SKM-1 treated with dmso at 0.1 percent for 144 hours (cell line): ENCODE measurements around the gene BLVRB.
A peak's percentile ranks its signal among the peaks of the same experiment; 100 is the strongest.
"Not testable (repeated sequence)": the region's sequence is repeated elsewhere in the genome, so short reads cannot be mapped to it uniquely, and the experiment has no call there.

Experiments
- DNase-seq: peaks from one replicate; lab custom pipeline; 2025; ENCODE audit not compliant: unreplicated experiment; lab: John Stamatoyannopoulos, UW

BLVRB gene

DNA sequence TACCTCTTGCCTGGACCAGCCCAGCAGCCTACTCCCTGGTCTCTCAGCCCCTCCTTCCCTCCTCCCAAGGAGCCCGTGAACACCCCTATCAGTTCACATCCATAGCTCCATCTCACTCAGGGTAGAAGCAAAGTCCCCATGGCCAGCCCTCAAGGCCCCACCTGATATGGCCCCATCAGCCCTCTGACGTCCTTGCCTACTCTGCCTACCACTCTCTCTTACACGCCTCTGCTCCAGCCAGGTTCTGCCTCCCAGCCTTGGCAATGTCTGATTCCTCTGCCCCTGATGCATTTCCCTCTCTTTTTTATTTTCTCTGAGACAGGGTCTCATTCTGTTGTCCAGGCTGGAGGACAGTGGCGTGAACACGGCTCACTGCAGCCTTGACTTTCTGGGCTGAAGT, 13.5 kb downstream of the BLVRB start:
- DNase-seq: no peak

DNA sequence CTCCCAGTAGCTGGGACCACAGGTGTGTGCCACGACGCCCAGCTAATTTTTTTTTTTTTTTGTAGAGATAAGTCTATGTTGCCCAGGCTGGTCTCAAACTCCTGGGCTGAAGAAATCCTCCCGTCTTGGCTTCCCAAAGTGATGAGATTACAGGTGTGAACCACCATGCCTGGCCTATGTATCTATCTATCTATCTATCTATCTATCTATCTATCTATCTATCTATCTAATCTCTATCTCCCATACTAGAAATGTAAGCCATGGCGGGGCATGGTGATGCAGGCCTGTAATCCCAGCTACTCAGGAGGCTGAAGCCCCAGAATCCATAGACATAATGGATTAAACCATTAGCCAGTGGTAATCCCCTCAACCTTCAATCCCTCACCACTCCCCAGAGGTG, 14.9 kb downstream of the BLVRB start:
- no peak for DNase-seq

DNA sequence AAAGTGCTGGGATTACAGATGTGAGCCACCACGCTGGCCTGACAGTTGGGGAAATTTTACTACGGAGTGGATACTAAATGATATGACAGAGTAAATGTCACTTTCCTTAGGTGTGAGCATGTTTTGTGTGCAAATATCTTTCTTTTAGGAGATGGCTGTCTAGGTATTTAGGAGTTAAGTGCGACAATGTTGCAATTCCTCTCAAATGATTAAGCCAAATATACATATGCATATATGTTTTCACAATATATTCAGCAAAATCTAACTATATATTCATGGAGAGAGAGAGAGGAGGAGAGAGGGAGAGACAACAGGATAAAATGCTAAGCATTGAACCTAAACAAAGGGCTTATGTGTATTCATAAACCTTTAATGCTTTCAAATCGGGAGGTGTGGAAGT, 16.0 kb downstream of the BLVRB start:
- no peak for DNase-seq

DNA sequence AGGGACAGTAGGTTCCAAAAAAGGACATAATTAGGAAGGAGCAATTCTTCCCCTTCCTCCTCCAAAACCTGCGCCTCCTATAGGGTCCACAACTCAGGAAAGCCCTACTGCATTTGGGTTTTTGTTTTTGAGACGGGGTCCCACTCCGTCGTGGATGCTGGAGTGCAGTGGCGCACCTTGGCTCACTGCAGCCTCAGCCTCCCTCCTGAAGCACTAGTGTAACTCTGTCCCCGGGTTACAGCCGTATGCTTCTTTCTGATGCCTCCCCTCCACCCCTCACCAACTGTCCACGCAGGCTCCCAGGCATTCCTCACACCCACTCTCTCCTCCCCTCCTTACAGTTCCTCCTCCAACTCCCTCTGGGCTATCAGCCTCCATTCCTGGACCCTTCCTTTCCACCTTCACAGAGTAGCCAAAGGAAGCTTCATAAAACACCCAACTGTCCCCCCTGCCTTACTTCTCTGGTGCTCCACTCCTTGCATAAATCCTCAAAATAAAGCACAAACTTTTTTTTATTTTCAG, 19.2 kb downstream of the BLVRB start:
- no peak for DNase-seq

DNA sequence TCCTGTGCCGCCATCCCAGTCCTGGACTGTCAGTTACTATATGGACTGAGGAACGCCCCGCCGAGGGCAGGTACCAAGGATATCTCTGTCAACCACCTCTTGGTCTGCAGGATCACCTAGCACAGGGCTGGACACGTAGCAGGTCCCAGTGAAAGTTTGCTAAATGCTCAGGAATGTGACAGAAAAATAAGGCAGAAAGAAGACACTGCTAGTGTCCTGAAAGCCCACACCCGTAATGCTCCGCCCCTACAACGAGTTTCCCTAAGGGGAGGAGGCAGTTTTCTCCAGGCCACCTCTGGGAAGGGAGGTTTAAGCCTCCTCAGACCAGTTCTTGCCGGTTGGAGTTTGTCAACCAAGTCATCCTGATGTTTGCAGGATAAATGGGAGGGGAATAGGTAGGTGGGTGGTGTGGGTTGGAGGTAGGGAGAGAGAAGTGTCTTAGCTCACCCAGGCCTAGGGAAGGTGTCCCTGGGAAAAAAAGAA, 19.7 kb downstream of the BLVRB start:
- DNase-seq: no peak

DNA sequence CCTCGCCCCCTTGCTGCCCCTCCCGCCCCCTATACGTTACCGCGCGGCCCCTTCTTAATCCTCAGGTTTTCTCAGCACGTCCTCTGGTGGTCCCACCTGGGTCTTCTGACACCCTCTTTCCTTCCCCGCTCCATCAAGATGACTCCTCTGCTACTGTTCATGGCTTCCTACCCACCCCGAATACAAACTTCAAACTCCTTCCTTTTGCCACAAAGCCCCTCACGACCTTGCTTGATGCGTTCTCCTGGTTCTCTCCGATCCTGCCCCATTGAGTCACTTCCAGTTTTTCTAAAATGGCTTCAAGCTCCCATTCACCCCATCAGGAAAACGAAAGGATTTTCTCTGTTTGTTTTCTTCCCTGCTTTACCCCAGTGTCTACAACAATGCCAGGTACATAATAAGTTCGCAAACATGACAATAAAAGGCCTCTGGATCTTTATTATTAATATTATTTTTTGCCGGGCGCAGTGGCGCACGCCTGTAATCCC, 20.7 kb downstream of the BLVRB start:
- no peak for DNase-seq

DNA sequence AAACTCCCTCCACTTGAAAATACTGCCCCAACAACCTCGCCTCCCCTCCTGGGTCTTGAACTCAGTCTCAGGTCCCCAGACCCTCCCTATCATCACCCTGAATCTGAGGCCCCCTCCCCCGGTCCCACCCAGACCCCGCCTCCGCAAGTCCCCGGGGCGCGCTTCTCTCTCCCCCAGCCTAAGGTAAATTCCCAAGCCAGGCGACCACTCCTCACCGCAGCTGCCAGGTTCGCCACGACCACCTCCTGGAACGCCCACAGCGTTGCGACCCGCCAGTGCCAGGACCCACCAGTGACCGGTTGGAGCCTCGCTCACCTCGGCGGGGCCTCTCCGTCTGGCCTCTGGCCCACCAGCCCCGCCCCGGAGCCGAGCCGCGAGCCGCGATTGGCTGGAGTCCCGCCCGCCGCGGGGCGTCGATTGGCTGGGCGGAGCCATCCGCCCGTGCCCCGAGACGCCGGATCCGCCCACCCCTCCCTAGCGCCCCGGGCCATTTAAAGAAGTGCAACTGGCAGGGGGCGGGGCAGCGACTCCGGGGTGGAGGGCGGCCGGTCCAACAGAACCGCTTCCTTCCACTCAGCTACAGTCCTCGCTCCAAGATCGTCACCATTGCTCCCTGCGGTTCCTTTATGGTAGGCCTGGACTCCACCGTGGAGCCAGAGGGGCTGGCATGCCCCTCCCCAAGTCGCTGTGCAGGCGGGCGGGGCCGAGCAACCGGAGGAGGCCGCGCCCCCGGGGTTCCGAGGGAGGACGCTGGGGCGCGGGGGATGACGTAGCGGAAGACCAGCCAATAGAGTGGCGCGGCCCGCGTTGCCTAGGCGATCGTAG, 21.3 kb downstream of the BLVRB start, which contains the start of gene SERTAD3:
TSS of gene SERTAD3 (minus strand) at position 336 of the 825 bp plus-strand sequence. CDS start 2,255 bp downstream, outside the sequence.
- peak; percentile 85 for DNase-seq

DNA sequence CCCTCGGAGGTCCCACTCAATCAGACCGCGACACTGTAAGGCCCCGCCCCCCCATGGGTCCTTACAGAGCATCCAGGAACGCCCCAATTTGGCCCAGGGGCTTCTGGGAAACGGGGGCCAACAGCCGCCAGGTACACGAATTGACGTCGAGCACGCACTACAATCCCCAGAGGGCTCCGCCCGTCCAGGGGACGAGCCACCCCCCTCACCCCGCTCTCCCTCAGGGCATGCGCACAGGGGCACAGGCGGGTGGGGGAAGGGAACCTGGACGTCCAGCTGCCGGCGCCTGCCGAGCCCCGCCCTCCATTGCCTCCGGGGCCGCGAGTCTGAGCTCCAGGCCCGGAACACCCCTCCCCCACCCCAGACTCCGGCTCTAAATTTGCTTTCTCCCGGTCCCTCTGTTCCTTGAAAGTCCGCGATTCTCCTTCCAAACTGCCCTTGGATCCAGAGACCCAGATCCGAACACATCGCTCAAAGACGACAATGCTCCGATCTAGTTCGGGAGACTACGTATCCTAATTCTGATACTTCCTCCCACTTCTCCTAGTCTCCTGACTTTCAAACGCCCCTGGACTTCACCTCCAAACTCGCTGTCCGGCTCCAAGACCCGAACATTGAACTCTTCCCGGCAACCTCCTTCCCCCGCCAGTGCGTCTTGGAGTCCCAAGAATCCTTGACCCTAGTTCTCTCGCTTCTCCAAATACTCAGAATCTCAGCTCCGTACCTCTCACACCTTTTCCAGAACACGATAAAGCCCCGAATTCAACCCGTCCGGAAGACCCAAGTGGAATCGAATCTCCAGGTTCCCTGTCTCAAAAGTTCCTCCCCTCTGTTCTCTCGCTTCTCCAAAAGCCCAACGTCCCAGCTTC, 22.2 kb downstream of the BLVRB start:
- peak; percentile 99 for DNase-seq

DNA sequence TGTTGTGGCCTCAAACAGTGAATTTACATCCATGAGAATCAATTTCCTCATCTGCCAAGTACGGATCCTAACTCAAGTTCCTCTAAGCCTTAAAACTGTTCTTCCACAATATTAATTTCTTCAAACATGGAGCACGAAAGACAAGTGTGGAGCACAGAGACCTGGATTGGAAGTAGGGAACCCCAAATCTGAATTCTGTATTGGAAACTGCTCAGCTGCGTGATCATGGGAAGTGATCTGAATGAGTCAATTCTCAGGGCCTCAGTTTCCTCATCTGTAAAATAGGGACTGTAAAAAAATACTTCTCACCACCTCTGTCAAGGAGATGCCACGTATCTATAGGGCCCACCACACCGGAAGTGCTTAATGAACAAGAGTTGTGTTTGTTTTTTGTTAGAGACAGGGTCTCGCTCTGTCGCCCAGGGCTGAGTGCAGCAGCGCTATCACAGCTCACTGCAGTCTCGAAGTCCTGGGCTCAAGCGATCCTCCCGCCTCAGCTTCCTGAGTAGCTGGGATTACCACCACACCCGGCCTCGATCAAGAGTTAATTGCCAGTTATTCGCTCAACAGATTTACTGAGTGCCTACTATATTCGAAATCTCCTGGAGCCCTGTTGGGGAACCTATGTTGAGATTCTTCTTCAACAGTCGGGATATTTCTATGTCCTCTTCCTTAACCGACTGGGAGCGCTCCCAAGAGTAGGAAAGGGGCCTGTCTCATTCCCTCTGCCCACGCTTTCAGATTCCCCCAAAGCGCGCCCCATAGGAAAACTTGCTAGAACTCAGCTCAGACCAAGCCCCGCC, 23.0 kb downstream of the BLVRB start:
- DNase-seq: no peak

DNA sequence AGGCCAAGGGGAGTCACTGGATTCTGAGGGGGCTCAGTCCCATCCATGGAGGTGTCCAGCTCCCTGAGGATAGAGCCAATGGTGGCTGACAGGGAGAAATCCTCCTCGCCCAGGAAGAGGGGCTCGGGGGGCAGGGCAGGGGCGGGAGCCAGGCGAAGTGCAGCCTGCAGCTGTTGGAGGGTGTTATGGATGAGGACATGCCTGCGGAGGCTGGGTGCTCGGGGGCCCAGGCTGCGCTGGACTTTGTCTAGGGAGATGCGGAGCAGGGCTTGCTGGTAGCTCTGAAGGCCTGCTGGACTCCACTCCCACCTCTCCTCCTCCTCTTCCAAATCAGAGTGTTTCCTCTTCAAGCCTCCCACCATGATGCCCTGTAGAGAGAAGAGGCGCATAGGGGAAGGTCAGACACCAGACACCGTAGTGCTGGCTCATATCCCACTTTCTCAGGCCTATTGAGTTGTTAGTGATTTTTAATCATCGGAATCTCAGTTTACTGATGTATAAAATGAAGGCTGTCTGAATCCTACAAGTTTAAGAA, 23.8 kb downstream of the BLVRB start:
- no peak for DNase-seq

DNA sequence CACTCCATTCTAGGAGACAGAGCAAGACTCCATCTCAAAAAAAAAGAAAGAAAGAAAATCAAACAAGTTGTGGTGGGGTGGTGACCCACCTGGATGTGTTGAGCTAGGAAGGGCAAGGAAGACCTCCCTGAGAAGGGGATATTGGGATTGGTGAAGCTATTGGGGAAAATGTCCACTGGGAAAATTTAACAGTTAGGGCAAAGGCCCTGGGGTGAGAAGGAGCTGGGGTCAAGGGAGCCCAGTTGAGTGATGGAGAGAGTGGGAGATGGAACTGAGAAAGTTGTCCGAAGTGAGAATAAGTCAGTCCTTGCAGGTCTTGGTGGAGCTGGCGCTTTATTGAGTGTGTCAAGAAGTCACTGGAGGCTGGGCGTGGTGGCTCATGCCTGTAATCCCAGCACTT, 27.3 kb downstream of the BLVRB start:
- no peak for DNase-seq

DNA sequence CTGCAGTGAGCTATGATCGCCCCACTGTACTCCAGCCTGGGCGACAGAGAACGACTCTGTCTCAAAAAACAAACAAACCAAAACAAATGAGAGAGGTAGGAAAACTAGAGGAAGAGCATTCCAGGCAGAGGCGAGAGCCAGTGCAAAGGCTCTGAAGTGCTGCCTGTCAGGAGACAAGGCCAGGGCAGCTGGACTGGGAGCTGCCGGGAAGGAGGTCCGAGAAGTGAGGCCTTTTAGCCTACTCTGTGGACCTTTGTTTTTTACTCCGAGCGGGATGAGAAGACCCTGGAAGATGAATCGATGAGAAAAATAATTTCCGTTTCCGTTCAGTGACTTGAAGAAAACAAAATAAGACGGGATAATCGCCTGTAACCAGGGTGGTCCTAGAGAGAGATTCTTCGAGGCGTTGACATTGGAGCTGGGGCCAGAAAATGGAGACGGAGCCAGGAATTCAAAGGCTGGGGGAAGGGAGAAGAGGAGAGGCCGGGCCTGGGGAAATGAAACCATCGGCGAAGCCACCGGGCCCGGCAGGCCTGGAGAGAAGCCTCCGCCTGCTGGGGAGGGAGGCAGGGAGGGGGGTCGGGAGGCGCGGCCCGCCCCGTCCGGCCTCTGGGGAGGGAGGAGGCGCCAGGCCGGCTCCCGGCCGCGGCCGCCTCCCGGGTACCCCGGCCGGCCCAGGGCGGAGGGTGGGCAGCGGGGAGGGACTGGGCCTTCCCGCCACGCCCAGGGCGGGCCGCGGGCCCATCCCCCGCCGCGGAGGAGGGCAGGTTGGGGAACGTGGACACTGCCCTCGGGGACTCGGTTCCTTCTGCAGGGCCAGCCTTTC, 31.9 kb downstream of the BLVRB start:
- peak; percentile 48 for DNase-seq

DNA sequence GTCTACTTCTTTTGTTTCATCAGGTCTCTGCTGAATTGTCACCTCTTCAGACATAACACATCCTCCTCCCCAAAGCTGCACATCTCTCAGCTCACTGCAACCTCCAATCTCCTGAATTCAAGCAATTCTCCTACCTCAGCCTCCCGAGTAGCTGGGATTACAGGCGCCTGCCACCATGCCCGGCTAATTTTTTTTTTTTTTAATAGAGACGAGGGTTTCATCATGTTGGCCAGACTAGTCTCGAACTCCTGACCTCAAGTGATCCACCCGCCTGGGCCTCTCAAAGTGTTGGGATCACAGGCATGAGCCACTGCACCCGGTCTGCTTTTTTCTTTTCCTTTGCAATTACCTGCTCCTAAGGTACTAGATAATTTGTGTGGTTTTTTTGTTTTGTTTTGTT, 32.8 kb downstream of the BLVRB start:
- DNase-seq: not testable (repeated sequence)

DNA sequence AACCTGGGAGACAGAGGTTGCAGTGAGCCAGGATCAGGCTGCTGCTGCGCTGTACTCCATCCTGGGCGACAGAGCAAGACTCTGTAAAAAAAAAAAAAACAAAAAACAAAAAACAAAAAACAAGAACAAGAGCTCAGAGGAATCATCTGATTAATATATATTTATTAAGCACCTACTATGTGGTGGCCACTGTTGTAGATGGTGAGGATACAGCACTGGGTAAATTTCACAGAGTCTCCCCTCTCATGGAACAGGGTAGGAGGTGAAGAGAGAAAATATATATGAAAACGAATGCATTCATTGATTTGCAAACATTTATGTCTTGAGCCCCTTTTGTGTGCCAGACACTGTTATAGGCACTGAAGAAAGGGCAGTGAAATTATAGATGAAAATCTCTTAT, 33.8 kb downstream of the BLVRB start:
- no peak for DNase-seq

DNA sequence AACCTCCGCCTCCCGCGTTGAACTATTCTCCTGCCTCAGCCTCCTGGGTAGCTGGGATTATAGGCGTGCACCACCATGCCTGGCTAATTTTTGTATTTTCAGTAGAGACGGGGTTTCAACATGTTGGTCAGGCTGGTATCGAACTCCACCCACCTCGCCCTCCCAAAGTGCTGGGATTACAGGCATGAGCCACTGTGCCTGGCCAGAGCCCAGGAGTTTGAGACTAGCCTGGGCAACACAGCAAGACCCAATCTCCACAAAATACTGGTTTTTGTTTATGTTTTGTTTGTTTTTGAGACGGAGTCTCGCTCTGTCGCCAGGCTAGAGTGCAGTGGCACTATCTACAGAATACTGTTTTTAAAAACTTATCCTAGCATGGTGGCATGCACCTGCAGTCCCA, 35.3 kb downstream of the BLVRB start:
- not testable (repeated sequence) for DNase-seq

DNA sequence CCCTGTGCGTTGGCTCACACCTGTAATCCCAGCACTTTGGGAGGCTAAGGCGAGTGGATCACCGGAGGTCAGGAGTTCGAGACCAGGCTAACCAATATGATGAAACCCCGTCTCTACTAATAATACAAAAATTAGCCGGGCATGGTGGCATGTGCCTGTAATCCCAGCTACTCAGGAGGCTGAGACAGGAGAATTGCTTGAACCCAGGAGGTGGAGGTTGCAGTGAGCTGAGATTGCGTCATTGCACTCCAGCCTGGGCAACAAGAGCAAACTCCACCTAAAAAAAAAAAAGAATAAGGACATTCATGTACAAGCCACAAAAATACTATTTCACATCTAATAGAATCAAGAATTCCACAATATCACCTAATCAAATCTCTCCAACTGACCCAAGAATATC, 37.3 kb downstream of the BLVRB start:
- not testable (repeated sequence) for DNase-seq

DNA sequence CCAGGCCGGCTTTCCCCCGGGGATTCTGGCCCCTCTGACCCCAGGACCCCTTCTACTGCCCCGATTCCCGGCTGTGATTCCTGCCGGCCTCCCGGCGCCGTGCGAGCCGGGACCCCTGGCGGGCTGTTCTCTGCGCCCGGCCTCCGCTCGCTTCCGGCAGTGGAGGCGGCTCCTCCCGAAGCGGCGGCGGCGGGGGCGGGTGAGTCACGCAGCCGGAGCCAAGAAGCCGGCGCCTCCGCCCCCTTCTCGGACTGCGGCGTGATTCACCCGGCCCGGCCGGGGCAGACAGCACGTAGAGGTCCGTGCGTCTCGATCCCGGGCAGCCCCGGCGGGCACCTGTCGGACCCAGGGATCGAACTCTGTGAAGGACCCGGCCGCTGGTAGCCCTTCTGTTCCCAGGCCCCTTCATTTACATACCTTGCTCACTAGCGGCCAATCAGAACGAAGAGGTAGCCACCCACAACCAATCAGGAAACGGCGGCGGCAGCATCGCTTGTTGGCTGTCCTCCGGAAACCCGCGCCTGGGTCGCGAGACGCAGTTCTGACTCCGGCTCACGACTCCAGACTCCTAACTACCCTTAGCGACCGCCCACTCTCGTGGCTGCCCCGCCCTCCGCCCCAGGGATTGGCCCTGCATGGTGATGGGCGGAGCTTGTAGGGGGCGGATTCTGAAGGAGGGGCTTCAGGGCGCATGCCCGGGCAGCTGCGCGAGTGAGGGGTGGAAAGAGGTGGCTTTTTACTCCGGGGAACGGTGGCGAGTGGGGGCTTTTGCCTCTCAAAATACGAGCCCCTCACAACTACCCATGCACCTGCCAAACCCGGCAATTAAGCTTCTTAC, 39.9 kb downstream of the BLVRB start, which contains the start of gene SERTAD1:
TSS of gene SERTAD1 (minus strand) at position 543 of the 838 bp plus-strand sequence. CDS start 2,446 bp downstream, outside the sequence.
- peak; percentile 100 for DNase-seq

DNA sequence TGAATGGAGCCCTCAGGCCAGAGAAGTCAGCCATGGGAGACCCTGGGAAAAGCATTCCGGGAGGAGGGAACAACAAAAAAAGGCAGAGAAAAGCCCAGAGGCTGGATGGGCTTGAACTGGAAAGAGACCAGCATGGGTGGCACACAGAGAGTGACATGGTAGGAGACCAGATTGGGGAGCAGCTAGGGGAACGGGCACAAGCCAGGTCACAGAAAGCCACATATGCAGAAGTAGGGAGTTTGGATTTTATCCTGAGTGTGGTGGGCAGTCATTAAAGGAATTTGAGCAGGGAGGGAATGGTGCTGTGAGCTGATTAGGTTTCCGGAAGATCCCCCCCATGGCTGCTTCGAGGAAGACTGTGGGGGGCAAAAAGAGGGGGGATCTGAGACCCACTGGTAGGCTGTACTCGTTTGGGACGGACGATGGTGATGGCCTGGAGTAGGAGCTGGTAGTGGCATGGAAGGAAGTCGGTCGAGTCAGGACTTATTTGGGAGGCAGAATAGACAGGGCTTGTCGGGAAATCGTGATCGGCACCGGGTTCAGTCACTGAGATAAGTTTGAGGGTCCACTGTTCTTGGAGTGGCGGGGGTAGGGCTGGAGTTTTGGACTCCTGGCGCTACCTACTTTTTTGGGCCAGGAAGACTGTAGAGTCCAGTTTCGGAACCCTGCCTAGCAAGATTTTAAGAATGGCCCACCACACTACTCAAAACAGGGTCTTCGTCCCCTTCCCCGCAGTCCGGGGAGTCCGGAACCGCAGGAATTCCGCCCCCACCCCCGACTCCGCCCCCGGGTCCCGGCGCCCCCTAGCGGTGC, 40.7 kb downstream of the BLVRB start:
- no peak for DNase-seq
